ENCODE data around the gene IL4R.

IL4R gene

DNA sequence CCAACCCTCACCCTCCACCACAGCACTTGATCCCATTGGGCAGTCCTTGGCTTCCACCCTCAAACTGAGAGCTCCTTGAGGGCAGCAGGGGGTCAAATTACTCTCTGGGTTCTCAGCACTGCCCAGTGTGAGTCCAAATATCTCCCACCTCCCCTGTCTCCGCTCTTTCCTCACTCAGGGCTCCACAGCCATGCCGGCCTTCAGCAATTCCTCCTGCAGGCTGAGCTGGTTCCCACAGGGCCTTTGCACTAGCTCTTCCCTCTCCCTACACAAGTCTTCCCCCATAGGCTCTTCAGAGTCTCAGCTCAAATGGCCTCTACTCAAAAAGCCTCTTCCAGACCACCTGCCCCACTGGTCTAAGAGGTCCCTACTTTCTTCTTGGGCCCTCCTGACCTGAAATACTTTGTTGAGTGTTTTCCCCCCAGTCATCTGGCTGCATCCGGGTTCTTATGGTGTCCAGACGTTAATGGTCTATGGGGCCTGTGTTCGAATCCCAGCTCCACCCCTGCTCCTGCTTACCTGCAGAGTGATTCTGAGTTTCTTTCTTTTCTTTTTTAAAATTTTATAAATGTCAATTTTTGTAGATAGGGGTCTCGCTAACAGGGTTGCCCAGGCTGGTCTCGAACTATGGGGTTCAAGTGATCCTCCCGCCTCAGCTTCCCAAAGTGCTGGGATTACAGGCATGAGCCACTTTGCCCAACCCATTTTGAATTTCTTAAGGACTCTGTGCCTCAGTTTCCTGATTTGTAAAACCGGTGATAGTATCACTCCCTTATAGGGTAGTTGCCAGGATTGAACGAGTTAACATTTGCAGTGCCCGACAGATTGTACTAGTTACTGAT is 973 bp upstream of the IL4R start:
- peaks cover 30% of the 10 kb centered on the region for H3K27me3 ChIP-seq (ENCODE audit: insufficient read depth, low read length)
- peak overlapping the region; percentile 57 for H3K4me3 ChIP-seq (ENCODE audit: low read length)
- no peaks in the 10 kb centered on the region for H3K4me1 ChIP-seq (ENCODE audit: insufficient read depth, low read length)
- H3K9me3 ChIP-seq (ENCODE audit: low read length): no peaks in the 10 kb centered on the region
- peak overlapping the region; percentile 98 for H2AFZ ChIP-seq (ENCODE audit: low read depth, low read length)
- no peaks in the 10 kb centered on the region for H3K36me3 ChIP-seq (ENCODE audit: insufficient read depth, low read length)

- Histone ChIP-seq H3K27me3 (ENCODE audit: insufficient read depth, low read length) (peaks cover 30% of the 10 kb centered on the region), H3K9me3 (ENCODE audit: low read length) (no peaks in the 10 kb centered on the region), H3K4me3 (ENCODE audit: low read length) (peak overlapping the region; percentile 57), H3K4me1 (ENCODE audit: insufficient read depth, low read length) (no peaks in the 10 kb centered on the region), H3K36me3 (ENCODE audit: insufficient read depth, low read length) (no peaks in the 10 kb centered on the region), H2AFZ (ENCODE audit: low read depth, low read length) (peak overlapping the region; percentile 98)
Measured at GRCh38 chr16:27314161-27314723, 468 bp downstream of the IL4R start.

DNA sequence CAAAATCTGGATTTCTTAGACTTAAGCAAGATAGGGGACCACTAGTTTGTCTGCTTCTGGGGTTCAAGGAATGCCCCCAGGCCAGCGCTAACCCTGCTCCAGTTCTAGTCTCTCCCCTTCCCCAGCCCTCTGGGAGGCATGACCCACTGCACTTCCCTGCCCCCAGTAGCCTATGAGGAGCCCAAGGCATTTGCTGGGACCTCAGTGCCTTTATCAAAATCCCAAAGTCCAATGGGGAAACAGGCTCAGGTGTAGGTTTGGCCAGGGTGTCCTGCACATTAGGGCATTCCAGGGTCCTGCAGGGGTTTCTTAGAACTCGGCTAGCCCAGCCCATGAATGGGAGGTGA is 1.2 kb downstream of the IL4R start:
- Histone ChIP-seq H3K36me3 (ENCODE audit: insufficient read depth, low read length) (no peaks in the 10 kb centered on the region), H3K9me3 (ENCODE audit: low read length) (no peaks in the 10 kb centered on the region), H3K27me3 (ENCODE audit: insufficient read depth, low read length) (peaks cover 30% of the 10 kb centered on the region), H2AFZ (ENCODE audit: low read depth, low read length) (no peak overlapping the region), H3K4me3 (ENCODE audit: low read length) (no peak overlapping the region), H3K4me1 (ENCODE audit: insufficient read depth, low read length) (no peaks in the 10 kb centered on the region)

GRCh38 chr16:27315333-27316037 is 1.7 kb downstream of the IL4R start:
- no peaks in the 10 kb centered on the region for H3K36me3 ChIP-seq (ENCODE audit: insufficient read depth, low read length)
- no peaks in the 10 kb centered on the region for H3K4me1 ChIP-seq (ENCODE audit: insufficient read depth, low read length)
- H3K27me3 ChIP-seq (ENCODE audit: insufficient read depth, low read length): peaks cover 26% of the 10 kb centered on the region
- H3K4me3 ChIP-seq (ENCODE audit: low read length): no peak overlapping the region
- H3K9me3 ChIP-seq (ENCODE audit: low read length): no peaks in the 10 kb centered on the region
- H2AFZ ChIP-seq (ENCODE audit: low read depth, low read length): no peak overlapping the region

DNA sequence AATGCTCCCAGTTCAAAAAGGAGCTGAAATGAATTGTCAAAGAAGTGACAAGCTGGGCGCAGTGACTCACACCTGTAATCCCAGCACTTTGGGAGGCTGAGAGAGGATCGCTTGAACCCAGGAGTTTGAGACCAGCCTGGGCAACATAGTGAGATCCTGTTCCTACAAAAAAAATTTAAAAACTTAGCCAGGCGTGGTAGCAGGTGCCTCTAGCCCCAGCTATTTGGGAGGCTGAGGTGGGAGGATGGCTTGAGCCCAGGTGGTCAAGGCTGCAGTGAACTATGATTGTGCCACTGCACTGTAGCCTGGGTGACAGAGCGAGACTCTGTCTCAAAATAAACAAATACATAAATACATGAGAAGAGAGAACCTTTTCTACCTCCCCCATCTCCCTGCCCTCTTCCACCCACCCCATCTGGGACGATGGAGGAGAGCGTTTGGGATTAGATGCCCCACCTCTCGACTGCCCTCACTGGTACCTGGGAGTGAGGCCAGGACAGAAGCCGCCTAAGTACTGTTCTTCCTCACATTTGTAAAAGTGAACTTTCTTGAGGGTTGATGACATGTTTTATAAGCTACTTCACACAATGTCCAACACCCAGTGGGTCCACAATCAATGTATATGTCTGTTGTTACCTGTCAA is 2.4 kb downstream of the IL4R start:
- Histone ChIP-seq H2AFZ (ENCODE audit: low read depth, low read length) (no peak overlapping the region), H3K36me3 (ENCODE audit: insufficient read depth, low read length) (no peaks in the 10 kb centered on the region), H3K4me3 (ENCODE audit: low read length) (no peak overlapping the region), H3K9me3 (ENCODE audit: low read length) (no peaks in the 10 kb centered on the region), H3K27me3 (ENCODE audit: insufficient read depth, low read length) (peaks cover 22% of the 10 kb centered on the region), H3K4me1 (ENCODE audit: insufficient read depth, low read length) (no peaks in the 10 kb centered on the region)

DNA sequence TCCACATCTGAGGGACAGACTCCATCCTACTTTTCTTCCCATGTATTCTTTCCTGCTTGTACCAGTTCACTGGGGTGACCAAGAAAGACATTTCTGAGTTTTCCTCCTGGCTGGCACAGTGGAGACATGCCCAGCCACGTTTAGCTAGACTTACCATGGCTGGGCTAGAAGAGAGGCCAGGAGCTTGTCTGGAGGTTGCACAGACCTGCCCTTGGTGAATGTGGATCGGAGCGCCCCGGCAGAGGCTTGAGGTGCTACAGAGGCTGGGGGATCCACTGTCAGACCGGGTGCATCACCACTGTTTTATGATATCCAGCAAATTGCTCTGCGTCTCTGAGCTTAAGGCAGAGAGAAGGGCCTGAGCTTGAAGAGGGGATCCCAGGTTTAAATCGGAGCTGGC is 3.5 kb downstream of the IL4R start:
- Histone ChIP-seq H3K27me3 (ENCODE audit: insufficient read depth, low read length) (peaks cover 13% of the 10 kb centered on the region), H3K4me1 (ENCODE audit: insufficient read depth, low read length) (no peaks in the 10 kb centered on the region), H3K36me3 (ENCODE audit: insufficient read depth, low read length) (no peaks in the 10 kb centered on the region), H3K4me3 (ENCODE audit: low read length) (no peak overlapping the region), H2AFZ (ENCODE audit: low read depth, low read length) (no peak overlapping the region), H3K9me3 (ENCODE audit: low read length) (no peaks in the 10 kb centered on the region)

DNA sequence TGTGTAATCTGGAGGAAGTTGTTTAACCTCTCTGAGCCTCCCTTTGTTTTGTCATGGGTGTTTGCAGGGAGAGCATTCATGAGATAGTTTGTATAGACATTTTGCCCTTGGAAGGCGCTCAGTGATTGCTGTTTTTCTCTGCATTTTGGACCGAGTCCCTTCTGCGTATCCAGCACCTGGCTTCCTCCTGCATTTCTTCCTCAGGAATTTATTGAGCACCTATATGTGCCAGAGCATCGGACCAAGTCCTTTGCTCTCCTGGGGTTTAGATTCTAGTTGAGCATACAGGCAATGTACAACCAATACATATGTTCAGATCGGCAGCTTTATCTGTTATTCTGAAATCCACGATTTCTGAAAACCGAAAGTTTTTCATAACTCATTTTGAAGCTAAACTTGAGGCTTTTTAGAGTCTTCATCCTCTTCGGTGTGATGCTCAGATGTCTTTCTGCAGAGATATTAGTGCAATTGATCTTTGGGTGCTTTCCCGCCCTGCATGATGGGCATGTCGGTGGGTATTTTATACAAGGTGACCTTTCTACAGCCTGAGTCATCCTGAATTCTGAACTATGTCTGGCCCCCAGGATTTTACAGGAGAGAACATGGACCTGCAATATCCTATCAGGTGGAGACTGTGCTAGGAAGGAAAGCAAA is 4.1 kb downstream of the IL4R start:
- H2AFZ ChIP-seq (ENCODE audit: low read depth, low read length): no peak overlapping the region

DNA sequence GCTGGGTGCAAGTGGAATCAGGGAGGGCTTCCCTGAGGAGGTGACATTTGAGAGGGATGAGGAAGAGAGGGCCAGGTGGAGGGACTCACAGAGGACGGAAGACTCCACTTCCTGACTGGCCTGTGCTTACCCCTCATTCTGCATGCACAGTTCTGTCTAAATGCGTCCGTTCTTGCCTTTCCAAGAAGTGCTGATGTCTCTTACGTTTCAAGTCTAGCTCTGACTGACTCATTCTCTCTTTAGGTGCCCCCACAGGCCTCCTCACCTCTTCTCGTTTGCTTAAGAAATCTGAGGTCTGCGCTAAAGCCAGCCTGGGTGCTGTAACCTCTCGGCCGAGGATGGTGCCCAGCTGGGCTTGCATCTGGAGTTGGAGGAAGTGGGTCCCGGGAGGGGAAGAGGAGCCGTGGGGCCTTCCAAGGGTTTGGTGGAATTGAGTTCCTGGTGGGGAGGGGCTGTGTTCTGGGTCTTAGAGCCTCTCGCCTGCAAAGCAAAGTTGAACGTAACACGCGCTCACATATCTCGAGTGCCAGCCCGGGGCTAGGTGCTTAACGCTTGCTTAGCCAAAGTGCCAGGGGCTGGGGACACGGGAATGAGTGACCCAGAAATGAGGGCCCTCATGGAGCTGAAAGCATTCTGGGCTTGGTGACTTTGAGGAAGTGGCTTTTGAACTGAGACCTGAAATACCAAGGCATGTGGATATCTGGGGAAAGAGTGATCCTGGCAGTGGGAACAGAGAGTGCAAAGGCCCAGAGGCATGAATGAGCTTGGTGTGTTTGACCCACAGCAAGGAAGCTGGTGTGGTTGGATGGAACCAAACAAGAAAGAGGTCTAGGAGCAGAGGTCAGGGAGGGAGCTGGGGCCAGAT is 4.8 kb downstream of the IL4R start:
- Histone ChIP-seq H3K27me3 (ENCODE audit: insufficient read depth, low read length) (peaks cover 7% of the 10 kb centered on the region), H3K36me3 (ENCODE audit: insufficient read depth, low read length) (no peaks in the 10 kb centered on the region), H3K4me1 (ENCODE audit: insufficient read depth, low read length) (no peaks in the 10 kb centered on the region), H3K9me3 (ENCODE audit: low read length) (no peaks in the 10 kb centered on the region), H3K4me3 (ENCODE audit: low read length) (no peak overlapping the region), H2AFZ (ENCODE audit: low read depth, low read length) (no peak overlapping the region)

More for the DNA sequence above, 4.1 kb downstream of the IL4R start:
- Histone ChIP-seq H3K4me3 (ENCODE audit: low read length) (no peak overlapping the region), H3K36me3 (ENCODE audit: insufficient read depth, low read length) (no peaks in the 10 kb centered on the region), H3K4me1 (ENCODE audit: insufficient read depth, low read length) (no peaks in the 10 kb centered on the region), H3K9me3 (ENCODE audit: low read length) (no peaks in the 10 kb centered on the region), H3K27me3 (ENCODE audit: insufficient read depth, low read length) (peaks cover 13% of the 10 kb centered on the region)

- peaks cover 2% of the 10 kb centered on the region for H3K27me3 ChIP-seq (ENCODE audit: insufficient read depth, low read length)
- H3K4me1 ChIP-seq (ENCODE audit: insufficient read depth, low read length): no peaks in the 10 kb centered on the region
- H3K36me3 ChIP-seq (ENCODE audit: insufficient read depth, low read length): no peaks in the 10 kb centered on the region
- no peak overlapping the region for H2AFZ ChIP-seq (ENCODE audit: low read depth, low read length)
- no peak overlapping the region for H3K4me3 ChIP-seq (ENCODE audit: low read length)
- H3K9me3 ChIP-seq (ENCODE audit: low read length): no peaks in the 10 kb centered on the region
Measured at GRCh38 chr16:27319257-27319965, 5.6 kb downstream of the IL4R start.

DNA sequence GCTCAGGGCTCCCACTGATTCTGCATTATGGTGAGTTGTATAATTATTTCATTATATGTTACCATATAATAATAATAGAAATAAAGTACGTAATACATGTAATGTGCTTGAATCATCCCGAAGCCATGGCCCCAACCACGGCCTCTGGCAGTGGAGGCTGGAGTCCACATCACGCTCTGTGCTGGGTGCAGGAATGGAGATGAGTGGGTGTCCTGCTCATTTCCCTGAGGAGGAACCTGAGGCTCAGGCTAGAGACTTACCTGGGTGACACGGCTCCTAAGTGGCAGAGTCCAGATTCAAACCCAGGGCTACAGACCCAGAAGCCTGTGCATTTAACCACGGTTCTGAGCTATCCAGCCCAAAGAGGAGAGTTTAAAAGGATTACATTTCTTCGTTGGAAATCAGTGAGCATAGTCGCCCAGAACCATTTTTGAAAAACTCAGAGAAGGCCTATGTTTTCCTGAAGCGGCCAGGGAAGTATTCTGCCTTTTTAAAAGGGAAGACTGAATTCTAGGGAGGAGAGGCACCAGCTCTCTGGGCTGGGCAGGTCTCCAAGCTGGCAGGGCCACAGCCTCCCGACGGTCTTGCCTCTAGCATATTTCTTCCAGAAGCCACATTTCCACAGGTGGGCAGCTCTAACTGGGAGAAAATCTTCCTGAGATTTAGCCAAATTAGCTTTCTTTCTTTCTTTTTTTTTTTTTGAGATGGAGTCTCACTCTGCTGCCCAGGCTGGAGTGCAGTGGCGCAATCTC is 6.7 kb downstream of the IL4R start:
- Histone ChIP-seq H3K36me3 (ENCODE audit: insufficient read depth, low read length) (no peaks in the 10 kb centered on the region), H3K27me3 (ENCODE audit: insufficient read depth, low read length) (no peaks in the 10 kb centered on the region), H3K9me3 (ENCODE audit: low read length) (no peaks in the 10 kb centered on the region), H3K4me3 (ENCODE audit: low read length) (no peak overlapping the region), H2AFZ (ENCODE audit: low read depth, low read length) (no peak overlapping the region), H3K4me1 (ENCODE audit: insufficient read depth, low read length) (no peaks in the 10 kb centered on the region)

All from neuron (in vitro differentiated cells).